Activated B cell treated with CpG ODN at 0.5 μM for 24 hours (primary cell): Measurements from ENCODE around the gene CDC42BPA. TPM values are rescaled to one million over a fixed set of nuclear protein-coding genes. Genes with fewer than 3 reads are reported as not detected.

Source experiments
- ATAC-seq: fragments of 200-7000 bp; cut with Tn5 transposase; one replicate; pipeline ENCODE4 v1.10.0; 2021; ENCODE audit warnings: low read depth, mild to moderate bottlenecking, moderate library complexity
- CTCF ChIA-PET: fragments of 350-600 bp; sonication (Branson Sonifier 250); formaldehyde crosslinking; loops from one replicate; lab custom pipeline; 2021; ENCODE audit warnings: antibody characterized with exemption; lab: Charles Lee
- POLR2A ChIA-PET: fragments of 350-600 bp; sonication (Branson Sonifier 250); formaldehyde crosslinking; loops from one replicate; lab custom pipeline; 2021; ENCODE audit warnings: antibody characterized with exemption; lab: Charles Lee
- DNase-seq: peaks from one replicate; pipeline ENCODE4 v3.0.0; 2022
- H3K27ac Mint-ChIP-seq: one replicate; pipeline ENCODE4 v1.8.0; 2020; ENCODE audit warnings: mixed read lengths
- H3K27me3 Mint-ChIP-seq: one replicate; pipeline ENCODE4 v1.8.0; 2021; ENCODE audit warnings: mixed read lengths
- H3K36me3 Mint-ChIP-seq: one replicate; pipeline ENCODE4 v1.8.0; 2021; ENCODE audit warnings: low read depth, mixed read lengths
- H3K4me1 Mint-ChIP-seq: one replicate; pipeline ENCODE4 v1.8.0; 2021; ENCODE audit warnings: mixed read lengths
- H3K4me3 Mint-ChIP-seq: one replicate; pipeline ENCODE4 v1.8.0; 2020; ENCODE audit warnings: mild to moderate bottlenecking, mixed read lengths
- H3K9me3 Mint-ChIP-seq: one replicate; pipeline ENCODE4 v1.8.0; 2020; ENCODE audit warnings: mixed read lengths
- intact Hi-C: fragments of 100-400 bp; cut with micrococcal nuclease; formaldehyde crosslinking; loops from one replicate; pipeline ENCODE4 v1.15.1; 2024
- total RNA-seq: library from RNA; stranded (reverse); gene quantifications from 2 replicates; pipeline ENCODE4 v1.2.3, GENCODE V29; 2022
- TF ChIP-seq, protein P1 (sequence below): fragments of 200-600 bp; IDR thresholded peaks from one replicate; pipeline ENCODE4 v1.8.0; 2022; ENCODE audit warnings: antibody characterized with exemption, mild to moderate bottlenecking

Gene CDC42BPA
- total RNA-seq, 1 donor from 2014 or later = 0.29 TPM

DNA sequence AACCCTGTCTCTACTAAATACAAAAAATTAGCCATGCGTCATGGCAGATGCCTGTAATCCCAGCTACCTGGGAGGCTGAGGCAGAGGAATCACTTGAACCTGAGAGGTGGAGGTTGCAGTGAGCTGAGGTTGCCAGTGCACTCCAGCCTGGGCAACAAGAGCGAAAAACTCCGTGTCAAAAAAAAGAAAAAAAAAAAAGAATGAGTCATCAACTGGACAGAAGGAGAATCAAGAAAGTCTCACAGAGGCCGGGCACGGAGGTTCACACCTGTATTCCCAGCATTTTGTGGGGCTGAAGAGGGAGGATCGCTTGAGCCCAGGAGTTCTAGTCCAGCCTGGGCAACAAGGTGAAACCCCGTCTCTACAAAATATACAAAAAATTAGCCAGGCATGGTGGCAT, 45.5 kb upstream of the CDC42BPA start:
- Mint-ChIP-seq H3K27me3 (peaks cover 3% of the 10 kb centered on the region), H3K36me3 (no peaks in the 10 kb centered on the region), H3K4me3 (no peak overlapping the region), H3K9me3 (no peaks in the 10 kb centered on the region), H3K27ac (no peak overlapping the region), H3K4me1 (no peaks in the 10 kb centered on the region)
- ChIA-PET CTCF (no interaction called here), POLR2A (no interaction called here)
- no peak for ATAC-seq
- intact Hi-C loops = no loop called here
- no peak for DNase-seq
- TF ChIP-seq, protein P1, sequence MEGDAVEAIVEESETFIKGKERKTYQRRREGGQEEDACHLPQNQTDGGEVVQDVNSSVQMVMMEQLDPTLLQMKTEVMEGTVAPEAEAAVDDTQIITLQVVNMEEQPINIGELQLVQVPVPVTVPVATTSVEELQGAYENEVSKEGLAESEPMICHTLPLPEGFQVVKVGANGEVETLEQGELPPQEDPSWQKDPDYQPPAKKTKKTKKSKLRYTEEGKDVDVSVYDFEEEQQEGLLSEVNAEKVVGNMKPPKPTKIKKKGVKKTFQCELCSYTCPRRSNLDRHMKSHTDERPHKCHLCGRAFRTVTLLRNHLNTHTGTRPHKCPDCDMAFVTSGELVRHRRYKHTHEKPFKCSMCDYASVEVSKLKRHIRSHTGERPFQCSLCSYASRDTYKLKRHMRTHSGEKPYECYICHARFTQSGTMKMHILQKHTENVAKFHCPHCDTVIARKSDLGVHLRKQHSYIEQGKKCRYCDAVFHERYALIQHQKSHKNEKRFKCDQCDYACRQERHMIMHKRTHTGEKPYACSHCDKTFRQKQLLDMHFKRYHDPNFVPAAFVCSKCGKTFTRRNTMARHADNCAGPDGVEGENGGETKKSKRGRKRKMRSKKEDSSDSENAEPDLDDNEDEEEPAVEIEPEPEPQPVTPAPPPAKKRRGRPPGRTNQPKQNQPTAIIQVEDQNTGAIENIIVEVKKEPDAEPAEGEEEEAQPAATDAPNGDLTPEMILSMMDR = no peak

DNA sequence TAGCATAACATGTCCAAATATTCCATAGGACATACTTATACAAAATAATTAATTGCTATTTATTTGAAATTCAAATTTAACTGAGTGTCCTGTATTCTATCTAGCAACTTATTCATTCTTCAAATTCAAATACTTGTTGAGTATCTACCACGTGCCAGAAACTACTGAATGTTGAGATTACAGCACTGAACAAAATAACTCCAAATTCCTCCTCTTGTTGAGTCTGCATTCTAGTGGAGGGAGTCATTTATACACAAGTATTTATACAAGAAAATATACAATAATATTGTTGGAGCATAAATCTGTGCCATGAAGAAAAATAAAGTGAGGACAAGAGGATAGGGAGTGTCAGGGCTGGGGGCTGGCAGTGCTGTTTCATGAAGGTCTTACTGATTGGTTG, 43.7 kb upstream of the CDC42BPA start:
- POLR2A ChIA-PET = no interaction called here
- H3K36me3 Mint-ChIP-seq = no peaks in the 10 kb centered on the region
- no peak overlapping the region for H3K4me3 Mint-ChIP-seq
- peaks cover 5% of the 10 kb centered on the region for H3K27me3 Mint-ChIP-seq
- no peak overlapping the region for H3K27ac Mint-ChIP-seq
- CTCF ChIA-PET = no interaction called here
- H3K4me1 Mint-ChIP-seq = no peaks in the 10 kb centered on the region
- no peak for DNase-seq
- no peaks in the 10 kb centered on the region for H3K9me3 Mint-ChIP-seq
- no peak for ATAC-seq
- intact Hi-C loops = no loop called here
- TF ChIP-seq, protein P1 = no peak

DNA sequence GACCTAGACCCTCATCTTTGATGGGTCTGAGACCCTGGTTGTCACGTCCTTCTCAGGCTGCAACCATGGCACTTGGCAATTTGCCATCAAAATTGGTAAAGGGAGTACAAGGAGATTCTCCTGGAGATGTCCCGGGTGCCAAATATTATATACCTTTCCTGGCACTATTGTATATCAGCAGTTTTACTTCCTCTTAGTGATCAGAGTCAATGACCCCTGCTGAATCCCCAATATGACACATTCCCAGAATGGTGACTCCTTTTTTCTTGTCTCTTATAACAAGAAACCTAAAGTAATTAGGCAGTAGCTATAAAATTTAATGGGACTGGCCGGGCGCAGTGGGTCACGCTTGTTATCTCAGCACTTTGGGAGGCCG, 39.6 kb upstream of the CDC42BPA start:
- H3K27me3 Mint-ChIP-seq = peaks cover 8% of the 10 kb centered on the region
- TF ChIP-seq, protein P1 = no peak
- ATAC-seq = no peak
- CTCF ChIA-PET = no interaction called here
- intact Hi-C loops = no loop called here
- H3K4me3 Mint-ChIP-seq = no peak overlapping the region
- H3K27ac Mint-ChIP-seq = no peak overlapping the region
- H3K4me1 Mint-ChIP-seq = no peaks in the 10 kb centered on the region
- no peak for DNase-seq
- POLR2A ChIA-PET = no interaction called here
- H3K9me3 Mint-ChIP-seq = no peaks in the 10 kb centered on the region
- H3K36me3 Mint-ChIP-seq = no peaks in the 10 kb centered on the region

DNA sequence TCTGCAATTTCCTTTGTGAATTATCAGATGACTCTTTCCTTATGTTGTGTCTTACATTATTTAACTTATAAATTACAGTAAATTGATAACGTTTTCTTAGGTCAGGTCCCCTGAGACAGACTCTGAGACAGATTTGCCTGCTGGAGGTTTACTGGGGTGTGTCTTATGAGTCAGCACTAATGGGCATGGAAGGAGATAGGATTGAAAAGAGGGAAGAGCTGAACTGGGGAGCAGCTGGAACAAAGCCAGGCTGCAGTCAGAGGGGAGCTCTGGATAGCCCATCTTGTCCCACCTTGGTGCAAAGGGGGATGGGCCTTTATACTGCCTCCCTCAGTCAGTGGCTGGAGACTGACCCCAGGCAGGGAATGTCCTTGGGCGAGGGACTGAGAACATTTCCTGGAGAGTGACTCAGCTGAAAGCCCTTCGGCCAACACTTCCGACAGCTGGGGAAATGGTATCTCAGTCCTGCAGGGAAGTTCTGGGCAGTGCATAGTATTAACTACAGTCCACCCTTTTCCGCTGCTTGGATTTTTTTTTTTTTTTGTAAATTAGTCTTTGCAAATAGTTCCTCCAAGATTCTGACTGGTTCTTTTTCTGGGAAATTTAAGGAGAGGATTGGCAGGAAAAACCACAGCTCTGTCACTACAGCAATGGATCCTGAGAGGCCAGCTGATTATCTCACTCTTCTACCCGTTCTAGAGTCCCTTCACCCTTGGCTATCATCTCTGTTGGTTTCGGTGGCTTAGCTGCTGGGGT, 39.1 kb upstream of the CDC42BPA start:
- no peak for DNase-seq
- CTCF ChIA-PET = no interaction called here
- H3K36me3 Mint-ChIP-seq = no peaks in the 10 kb centered on the region

DNA sequence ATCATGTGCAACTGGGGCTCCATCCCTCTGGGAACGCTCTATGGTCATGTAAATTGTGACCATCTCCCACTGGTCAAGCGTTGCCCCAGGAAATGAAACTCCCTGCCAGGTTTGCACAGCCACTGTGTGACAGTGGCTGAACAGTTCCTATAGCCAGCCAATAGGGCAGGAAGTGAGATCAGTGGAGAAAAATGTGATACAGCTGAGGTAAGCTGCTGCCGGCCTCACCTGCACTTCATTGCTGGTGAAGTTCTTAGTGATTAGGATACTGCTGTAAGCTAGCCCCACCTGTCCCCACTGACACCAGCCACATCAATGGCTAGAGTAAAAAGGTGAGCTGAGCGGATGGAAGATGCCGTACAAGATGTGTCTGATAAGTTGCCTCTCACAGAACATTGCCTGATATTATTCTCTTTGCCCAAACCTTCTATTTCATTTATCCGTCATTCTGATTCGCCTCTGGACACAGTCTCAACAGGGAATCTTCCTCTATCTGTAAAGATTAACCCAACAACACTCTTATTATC, 38.4 kb upstream of the CDC42BPA start:
- TF ChIP-seq, protein P1 = no peak
- ATAC-seq (no peak), DNase-seq (no peak)
- Mint-ChIP-seq H3K4me1 (no peaks in the 10 kb centered on the region), H3K4me3 (no peak overlapping the region), H3K27ac (no peak overlapping the region), H3K9me3 (no peaks in the 10 kb centered on the region), H3K36me3 (no peaks in the 10 kb centered on the region), H3K27me3 (peaks cover 5% of the 10 kb centered on the region)
- ChIA-PET CTCF (no interaction called here), POLR2A (no interaction called here)
- intact Hi-C loops = no loop called here

More for the DNA sequence above, 39.1 kb upstream of the CDC42BPA start:
- Mint-ChIP-seq H3K4me1 (no peaks in the 10 kb centered on the region), H3K27ac (no peak overlapping the region), H3K27me3 (peaks cover 7% of the 10 kb centered on the region), H3K4me3 (no peak overlapping the region), H3K9me3 (no peaks in the 10 kb centered on the region)
- intact Hi-C loops = no loop called here
- no peak for ATAC-seq
- POLR2A ChIA-PET = no interaction called here
- TF ChIP-seq, protein P1 = no peak
